ENCODE results near the gene PPP6R2. TPM values are rescaled to one million over a fixed set of nuclear protein-coding genes. Genes with fewer than 3 reads are reported as not detected.

Gene PPP6R2
- total and polyA plus RNA-seq, 2 of the 4 experiments (the other 2 are of a cell fraction) = 49.2 to 51.6 TPM

DNA sequence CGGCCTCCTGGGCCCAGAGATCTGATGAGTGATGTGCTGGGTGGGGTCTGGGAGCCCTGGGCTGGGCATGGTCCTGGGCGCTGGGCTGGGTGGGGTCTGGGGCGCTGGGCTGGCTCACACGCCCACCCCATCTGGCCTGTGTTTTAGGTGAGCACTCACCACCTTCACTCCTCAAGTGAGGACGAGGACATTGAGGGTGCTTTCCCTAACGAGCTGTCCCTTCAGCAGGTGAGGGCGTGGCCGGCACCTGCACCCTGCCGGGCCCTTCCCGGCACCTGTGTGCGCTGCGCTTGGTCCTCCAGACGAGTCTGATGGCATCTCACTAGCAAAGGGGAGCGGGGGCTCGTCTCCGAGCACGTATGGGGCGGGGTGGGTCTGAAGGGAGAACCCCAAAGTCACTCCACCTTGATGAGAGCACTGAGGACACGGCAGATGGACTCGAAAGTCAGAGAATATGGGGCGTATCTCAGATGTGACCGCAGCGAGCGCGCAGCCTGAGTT lies 93.8 kb downstream of the PPP6R2 start:
- Histone ChIP-seq H2BK120ac (ENCODE audit: low read depth, low read length) (no peak overlapping the region), H3K27ac (ENCODE audit: insufficient read depth, low read length) (no peak overlapping the region), H3K4ac (ENCODE audit: low read depth, low read length) (no peak overlapping the region), H3K9me3 (ENCODE audit: control insufficient read depth, insufficient read depth, low read length) (no peaks in the 10 kb centered on the region), H3K27me3 (ENCODE audit: control insufficient read depth, insufficient read depth, low read length) (no peaks in the 10 kb centered on the region), H3K9ac (ENCODE audit: low read depth, low read length) (no peak overlapping the region), H3K79me1 (ENCODE audit: low read depth in 1 of 2, low read length in 2 of 2) (no peaks in the 10 kb centered on the region), H2AK5ac (ENCODE audit: low read depth, low read length) (no peak overlapping the region), H2AFZ (replicated peaks; ENCODE audit: low read length, poor library complexity) (no peak overlapping the region), H3K14ac (replicated peaks; ENCODE audit: low read depth, low read length) (no peak overlapping the region), H4K91ac (ENCODE audit: insufficient read depth, low read depth, low read length) (no peak overlapping the region), H2AK9ac (replicated peaks; ENCODE audit: low read depth, low read length, poor library complexity) (no peak overlapping the region), H3K4me2 (ENCODE audit: low read depth, low read length) (no peak overlapping the region), H3K18ac (ENCODE audit: low read depth, low read length) (no peak overlapping the region), H3K23ac (ENCODE audit: low read depth, low read length) (no peak overlapping the region), H3K4me3 (ENCODE audit: insufficient read depth, low read depth, low read length) (no peak overlapping the region), H4K8ac (ENCODE audit: low read depth in 2 of 2, low read length in 2 of 2) (no peak overlapping the region), H2BK15ac (ENCODE audit: low read depth, low read length) (no peak overlapping the region), H3K56ac (ENCODE audit: extremely low read depth, insufficient read depth, low read length) (no peak overlapping the region), H2BK5ac (ENCODE audit: low read depth, low read length, poor library complexity, severe bottlenecking) (no peak overlapping the region), H3K36me3 (ENCODE audit: control insufficient read depth, insufficient read depth, low read length) (peaks cover 78% of the 10 kb centered on the region), H4K20me1 (ENCODE audit: insufficient read depth, low read length) (no peaks in the 10 kb centered on the region; the same call in 1 of the 2 replicates), H4K5ac (ENCODE audit: low read depth, low read length) (no peak overlapping the region), H2BK20ac (ENCODE audit: low read depth, low read length) (no peak overlapping the region), H3K4me1 (ENCODE audit: control insufficient read depth, insufficient read depth, low read length) (no peaks in the 10 kb centered on the region), H3K9me1 (ENCODE audit: insufficient read depth, low read length) (no peaks in the 10 kb centered on the region)
- TF ChIP-seq, protein P1, sequence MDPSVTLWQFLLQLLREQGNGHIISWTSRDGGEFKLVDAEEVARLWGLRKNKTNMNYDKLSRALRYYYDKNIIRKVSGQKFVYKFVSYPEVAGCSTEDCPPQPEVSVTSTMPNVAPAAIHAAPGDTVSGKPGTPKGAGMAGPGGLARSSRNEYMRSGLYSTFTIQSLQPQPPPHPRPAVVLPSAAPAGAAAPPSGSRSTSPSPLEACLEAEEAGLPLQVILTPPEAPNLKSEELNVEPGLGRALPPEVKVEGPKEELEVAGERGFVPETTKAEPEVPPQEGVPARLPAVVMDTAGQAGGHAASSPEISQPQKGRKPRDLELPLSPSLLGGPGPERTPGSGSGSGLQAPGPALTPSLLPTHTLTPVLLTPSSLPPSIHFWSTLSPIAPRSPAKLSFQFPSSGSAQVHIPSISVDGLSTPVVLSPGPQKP (IDR thresholded peaks at IDR 0.05; ENCODE audit: borderline replicate concordance, low read depth, low read length) = no peak
- TF ChIP-seq MAFK (IDR thresholded peaks at IDR 0.05; ENCODE audit: low read depth, low read length) (no peak), RCOR1 (IDR thresholded peaks at IDR 0.05; ENCODE audit: insufficient replicate concordance, low read length) (no peak), CHD1 (IDR thresholded peaks at IDR 0.05; ENCODE audit: low read depth, low read length) (no peak), CEBPB (IDR thresholded peaks at IDR 0.05; ENCODE audit: low read depth, low read length) (no peak), MAZ (IDR thresholded peaks at IDR 0.05; ENCODE audit: borderline replicate concordance, low read depth, low read length) (no peak), MXI1 (IDR thresholded peaks at IDR 0.05; ENCODE audit: borderline replicate concordance, low read depth, low read length) (no peak), NFE2L2 (IDR thresholded peaks at IDR 0.05; ENCODE audit: low read depth, low read length) (no peak), RAD21 (IDR thresholded peaks at IDR 0.05; ENCODE audit: low read length) (no peak), BHLHE40 (IDR thresholded peaks at IDR 0.05; ENCODE audit: low read depth, low read length) (no peak), SMC3 (IDR thresholded peaks at IDR 0.05; ENCODE audit: low read depth, low read length) (no peak), RFX5 (IDR thresholded peaks at IDR 0.05; ENCODE audit: low read depth, low read length) (no peak)
- TF ChIP-seq, protein P2, sequence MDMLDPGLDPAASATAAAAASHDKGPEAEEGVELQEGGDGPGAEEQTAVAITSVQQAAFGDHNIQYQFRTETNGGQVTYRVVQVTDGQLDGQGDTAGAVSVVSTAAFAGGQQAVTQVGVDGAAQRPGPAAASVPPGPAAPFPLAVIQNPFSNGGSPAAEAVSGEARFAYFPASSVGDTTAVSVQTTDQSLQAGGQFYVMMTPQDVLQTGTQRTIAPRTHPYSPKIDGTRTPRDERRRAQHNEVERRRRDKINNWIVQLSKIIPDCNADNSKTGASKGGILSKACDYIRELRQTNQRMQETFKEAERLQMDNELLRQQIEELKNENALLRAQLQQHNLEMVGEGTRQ (IDR thresholded peaks at IDR 0.05; ENCODE audit: low read depth, low read length) = no peak
- TF ChIP-seq, protein P3, sequence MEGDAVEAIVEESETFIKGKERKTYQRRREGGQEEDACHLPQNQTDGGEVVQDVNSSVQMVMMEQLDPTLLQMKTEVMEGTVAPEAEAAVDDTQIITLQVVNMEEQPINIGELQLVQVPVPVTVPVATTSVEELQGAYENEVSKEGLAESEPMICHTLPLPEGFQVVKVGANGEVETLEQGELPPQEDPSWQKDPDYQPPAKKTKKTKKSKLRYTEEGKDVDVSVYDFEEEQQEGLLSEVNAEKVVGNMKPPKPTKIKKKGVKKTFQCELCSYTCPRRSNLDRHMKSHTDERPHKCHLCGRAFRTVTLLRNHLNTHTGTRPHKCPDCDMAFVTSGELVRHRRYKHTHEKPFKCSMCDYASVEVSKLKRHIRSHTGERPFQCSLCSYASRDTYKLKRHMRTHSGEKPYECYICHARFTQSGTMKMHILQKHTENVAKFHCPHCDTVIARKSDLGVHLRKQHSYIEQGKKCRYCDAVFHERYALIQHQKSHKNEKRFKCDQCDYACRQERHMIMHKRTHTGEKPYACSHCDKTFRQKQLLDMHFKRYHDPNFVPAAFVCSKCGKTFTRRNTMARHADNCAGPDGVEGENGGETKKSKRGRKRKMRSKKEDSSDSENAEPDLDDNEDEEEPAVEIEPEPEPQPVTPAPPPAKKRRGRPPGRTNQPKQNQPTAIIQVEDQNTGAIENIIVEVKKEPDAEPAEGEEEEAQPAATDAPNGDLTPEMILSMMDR (conservative IDR thresholded peaks at IDR 0.05; ENCODE audit: low read depth, low read length) = no peak
- DNase-seq = no peak
- ChIA-PET POLR2A (ENCODE audit: unreplicated experiment) (no interaction called here), CTCF (no interaction called here)
- 95% methylated on average over 12 of the region's 25 CpGs; no CpG with 5 or more reads in 1 of the 2 experiments for WGBS, 2 experiments (ENCODE audit: extremely low coverage in 2 of 2, insufficient read length in 1 of 2)
- no peak for ATAC-seq (ENCODE audit: low read depth)
- in situ Hi-C loops (cut with MboI; ENCODE audit: low sequenced_read_pairs) (no loop called here), intact Hi-C loops (cut with micrococcal nuclease) (no loop called here), dilution Hi-C loops (cut with HindIII; ENCODE audit: low sequenced_read_pairs, unreplicated experiment) (no loop called here)
- no TSS peak for BruUV-seq (replicated peaks)
